ENCODE data around the gene ABCA1. TPM values are rescaled to one million over a fixed set of nuclear protein-coding genes. Genes with fewer than 3 reads are reported as not detected.

ABCA1 gene
- total and polyA plus RNA-seq, 2 of the 13 experiments (the other 11 are each of a cell fraction or from before 2014, with no cell fraction given), result 26.8 to 63.8 TPM

- FAIRE-seq (no peak), ATAC-seq (no peak), DNase-seq (ENCODE audit: low spot score) (no peak)
- Histone ChIP-seq H4K20me1 (ENCODE audit: insufficient read depth, low read length) (no peaks in the 10 kb centered on the region), H2AFZ (ENCODE audit: low read length) (no peak overlapping the region), H3K4me1 (ENCODE audit: insufficient read depth, low read length) (peaks cover 19% of the 10 kb centered on the region), H3K27ac (ENCODE audit: extremely low read length, insufficient read depth, low read length) (no peak overlapping the region), H3K4me3 (replicated peaks in 1 of 3; ENCODE audit: insufficient read depth in 1 of 3, low read depth in 2 of 3, low read length in 3 of 3) (no peak overlapping the region), H3K4me2 (ENCODE audit: low read depth, low read length) (no peak overlapping the region), H3K9ac (ENCODE audit: insufficient read depth, low read depth, low read length) (no peak overlapping the region), H3K79me2 (ENCODE audit: insufficient read depth, low read length) (no peaks in the 10 kb centered on the region), H3K27me3 (ENCODE audit: control insufficient read depth in 1 of 2, insufficient read depth in 2 of 2, low read length in 2 of 2) (no peaks in the 10 kb centered on the region), H3K9me3 (ENCODE audit: low read length) (no peaks in the 10 kb centered on the region), H3K36me3 (replicated peaks in 1 of 2; ENCODE audit: control insufficient read depth in 1 of 2, insufficient read depth in 2 of 2, low read length in 2 of 2) (no peaks in the 10 kb centered on the region)
- no TSS peak for BruUV-seq (replicated peaks)
- ChIA-PET POLR2A (no interaction called here), CTCF (ENCODE audit: low intra/inter-chr PET ratio, low total read pairs) (no interaction called here)
- WGBS (ENCODE audit: low lambda C conversion rate), result 16% methylated on average over 4 of the region's 4 CpGs
- intact Hi-C loops (cut with micrococcal nuclease; ENCODE audit: unreplicated experiment), result no loop called here
- in situ Hi-C loops (cut with HindIII; ENCODE audit: extremely low pct_ligation_motif_present, low pct_unique_long_range_greater_than_20kb), result no loop called here
- TF ChIP-seq SATB2 (CRISPR knock-in tag; IDR thresholded peaks at IDR 0.05) (no peak), KAT7 (CRISPR knock-in tag; IDR thresholded peaks at IDR 0.05; ENCODE audit: borderline replicate concordance) (no peak), ZNF333 (CRISPR knock-in tag; IDR thresholded peaks at IDR 0.05; ENCODE audit: borderline replicate concordance) (no peak), FOXA3 (CRISPR knock-in tag; IDR thresholded peaks at IDR 0.05) (no peak), MTERF4 (CRISPR knock-in tag; IDR thresholded peaks at IDR 0.05) (no peak), RXRA (CRISPR knock-in tag; IDR thresholded peaks at IDR 0.05) (no peak), LRRFIP1 (CRISPR knock-in tag; conservative IDR thresholded peaks at IDR 0.05) (no peak), FUBP1 (CRISPR knock-in tag; IDR thresholded peaks at IDR 0.05; ENCODE audit: borderline replicate concordance) (no peak), MIER3 (CRISPR knock-in tag; IDR thresholded peaks at IDR 0.05; ENCODE audit: borderline replicate concordance) (no peak), MED1 (CRISPR knock-in tag; IDR thresholded peaks at IDR 0.05) (no peak), ESRRA (CRISPR knock-in tag; IDR thresholded peaks at IDR 0.05; ENCODE audit: low read depth) (no peak), ZNF510 (CRISPR knock-in tag; IDR thresholded peaks at IDR 0.05; ENCODE audit: low read depth) (no peak), ELF1 (CRISPR knock-in tag; IDR thresholded peaks at IDR 0.05) (no peak)
These were observed 23.5 kb upstream of the ABCA1 start for GRCh38 chr9:104951487-104951886.
